DND-41 (cell line): ENCODE data around the gene EXOC4.

Source experiments
- ATAC-seq: fragments of 200-7000 bp; cut with Tn5 transposase; 3 replicates; pipeline ENCODE4 v1.9.1; 2021; ENCODE audit warnings: low read depth; ENCODE audit not compliant: insufficient read depth
- DNase-seq: peaks from one replicate; pipeline ENCODE4 v3.0.0-alpha.2; 2020
- H2AFZ ChIP-seq: 2 replicates; pipeline ENCODE4 v1.6.0; 2012; ENCODE audit warnings: low read depth, low read length
- H3K27ac ChIP-seq: 2 replicates; pipeline ENCODE4 v1.5.1; 2012; ENCODE audit warnings: low read length, inconsistent platforms
- H3K27me3 ChIP-seq: fragments of 200-600 bp; sonication (generic); 2 replicates; pipeline ENCODE4 v1.6.0; 2012; ENCODE audit warnings: low read length, mild to moderate bottlenecking, inconsistent platforms; ENCODE audit not compliant: insufficient read depth, poor library complexity
- H3K36me3 ChIP-seq: 2 replicates; pipeline ENCODE4 v1.5.1; 2012; ENCODE audit warnings: low read length, inconsistent platforms; ENCODE audit not compliant: insufficient read depth
- H3K4me1 ChIP-seq: 2 replicates; pipeline ENCODE4 v1.5.1; 2012; ENCODE audit warnings: mild to moderate bottlenecking, low read length; ENCODE audit not compliant: insufficient read depth
- H3K4me2 ChIP-seq: 2 replicates; pipeline ENCODE4 v1.6.0; 2012; ENCODE audit warnings: mild to moderate bottlenecking, moderate library complexity, low read length, inconsistent platforms; ENCODE audit not compliant: insufficient read depth
- H3K4me3 ChIP-seq, 2 experiments: fragments of 200-600 bp in 1 of 2; shearing (Covaris generic) in 1 of 2; 2 replicates each; pipeline ENCODE4 v1.5.1; 2012 to 2016; ENCODE audit warnings: inconsistent platforms in 2 of 2, low read length in 2 of 2, mild to moderate bottlenecking in 2 of 2, low read depth in 1 of 2, moderate library complexity in 1 of 2
- H3K79me2 ChIP-seq: 2 replicates; pipeline ENCODE4 v1.6.0; 2012; ENCODE audit warnings: low read length, inconsistent platforms; ENCODE audit not compliant: insufficient read depth
- H3K9ac ChIP-seq: 2 replicates; pipeline ENCODE4 v1.6.0; 2012; ENCODE audit warnings: low read depth, mild to moderate bottlenecking, inconsistent platforms, low read length, moderate library complexity
- H3K9me3 ChIP-seq: 2 replicates; pipeline ENCODE4 v1.5.1; 2012; ENCODE audit warnings: low read length, moderate library complexity, mild to moderate bottlenecking, inconsistent platforms; ENCODE audit not compliant: insufficient read depth, severe bottlenecking
- H4K20me1 ChIP-seq: 2 replicates; pipeline ENCODE4 v1.6.0; 2012; ENCODE audit warnings: low read length; ENCODE audit not compliant: insufficient read depth
- CTCF ChIP-seq: IDR thresholded peaks from 2 replicates; pipeline ENCODE4 v1.5.1; 2012; ENCODE audit warnings: borderline replicate concordance, low read length, moderate library complexity, mild to moderate bottlenecking; ENCODE audit not compliant: poor library complexity, severe bottlenecking; ENCODE audit errors: extremely low read depth
- EZH2 ChIP-seq: IDR thresholded peaks from 3 replicates; pipeline ENCODE4 v1.6.1; 2012; ENCODE audit warnings: borderline replicate concordance, low read depth, mild to moderate bottlenecking, moderate library complexity, low read length, inconsistent platforms; ENCODE audit not compliant: severe bottlenecking

The EXOC4 gene

GRCh38 chr7:133582766-133583523, 330.1 kb downstream of the EXOC4 start:
- DNase-seq (no peak), ATAC-seq (no peak)
- Histone ChIP-seq H4K20me1 (no peaks in the 10 kb centered on the region), H3K27ac (no peak overlapping the region), H3K27me3 (no peaks in the 10 kb centered on the region), H3K79me2 (no peaks in the 10 kb centered on the region), H3K4me1 (no peaks in the 10 kb centered on the region), H3K36me3 (no peaks in the 10 kb centered on the region), H3K4me3 (no peak overlapping the region), H3K4me2 (no peak overlapping the region), H3K9me3 (no peaks in the 10 kb centered on the region), H2AFZ (no peak overlapping the region), H3K9ac (no peak overlapping the region)
- TF ChIP-seq CTCF (no peak), EZH2 (no peak)

- TF ChIP-seq EZH2, result no peak
- no peak for TF ChIP-seq CTCF
- Histone ChIP-seq H3K36me3 (no peaks in the 10 kb centered on the region), H4K20me1 (no peaks in the 10 kb centered on the region), H3K9ac (no peak overlapping the region), H3K4me1 (no peaks in the 10 kb centered on the region), H3K9me3 (no peaks in the 10 kb centered on the region), H3K27ac (no peak overlapping the region), H3K4me3 (no peak overlapping the region), H3K4me2 (no peak overlapping the region), H2AFZ (no peak overlapping the region), H3K27me3 (no peaks in the 10 kb centered on the region), H3K79me2 (no peaks in the 10 kb centered on the region)
- no peak for DNase-seq
- no peak for ATAC-seq
Measured at GRCh38 chr7:133583545-133584171, 330.8 kb downstream of the EXOC4 start.

GRCh38 chr7:133584956-133585668, 332.2 kb downstream of the EXOC4 start:
- Histone ChIP-seq H3K36me3 (no peaks in the 10 kb centered on the region), H2AFZ (no peak overlapping the region), H3K79me2 (no peaks in the 10 kb centered on the region), H3K9me3 (no peaks in the 10 kb centered on the region), H3K27me3 (no peaks in the 10 kb centered on the region), H4K20me1 (no peaks in the 10 kb centered on the region), H3K4me1 (no peaks in the 10 kb centered on the region), H3K27ac (no peak overlapping the region), H3K4me2 (no peak overlapping the region), H3K4me3 (no peak overlapping the region), H3K9ac (no peak overlapping the region)
- DNase-seq (no peak), ATAC-seq (no peak)
- no peak for TF ChIP-seq EZH2
- no peak for TF ChIP-seq CTCF
